ENCODE results near the gene CREG2.

The CREG2 gene

DNA sequence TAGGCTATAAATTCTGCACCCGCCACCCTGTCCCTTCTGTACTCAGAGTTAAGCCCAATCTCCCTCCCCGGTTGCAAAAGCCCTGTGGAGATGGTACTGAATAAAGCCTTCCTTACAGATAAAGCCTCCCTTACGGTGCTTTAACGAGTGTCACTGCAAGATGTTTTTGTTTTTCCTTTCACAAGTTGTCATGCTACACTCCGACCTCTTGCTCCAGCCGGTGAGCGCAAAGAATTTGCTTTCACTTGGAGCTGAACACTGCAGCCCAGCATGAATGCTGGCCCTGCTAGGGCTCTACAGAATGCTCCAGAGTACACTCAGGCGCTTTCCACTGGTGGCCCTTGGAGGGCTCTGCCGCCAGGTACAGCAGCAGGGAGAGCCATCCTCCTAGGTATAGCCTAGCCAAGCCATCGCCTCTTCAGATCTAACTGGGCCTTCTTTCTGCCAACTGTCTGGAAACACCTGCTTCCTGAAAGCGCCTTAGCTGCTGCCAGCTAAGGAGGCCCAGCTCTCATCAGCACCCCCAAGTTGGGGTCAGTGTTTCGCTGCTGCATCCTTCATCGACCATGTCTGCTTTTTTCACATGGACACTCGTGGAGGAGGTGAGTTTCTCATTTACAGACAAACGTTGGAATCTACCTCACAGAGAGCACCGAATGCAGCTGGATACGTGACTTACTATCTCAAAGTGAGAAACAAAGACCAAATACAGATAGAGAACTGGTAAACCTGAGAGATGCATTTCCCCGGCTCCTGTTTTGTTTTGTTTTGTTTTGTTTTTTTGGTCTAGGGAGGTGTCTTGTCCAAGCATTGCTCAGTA, 13.4 kb upstream of the CREG2 start:
- TF ChIP-seq, protein P1, sequence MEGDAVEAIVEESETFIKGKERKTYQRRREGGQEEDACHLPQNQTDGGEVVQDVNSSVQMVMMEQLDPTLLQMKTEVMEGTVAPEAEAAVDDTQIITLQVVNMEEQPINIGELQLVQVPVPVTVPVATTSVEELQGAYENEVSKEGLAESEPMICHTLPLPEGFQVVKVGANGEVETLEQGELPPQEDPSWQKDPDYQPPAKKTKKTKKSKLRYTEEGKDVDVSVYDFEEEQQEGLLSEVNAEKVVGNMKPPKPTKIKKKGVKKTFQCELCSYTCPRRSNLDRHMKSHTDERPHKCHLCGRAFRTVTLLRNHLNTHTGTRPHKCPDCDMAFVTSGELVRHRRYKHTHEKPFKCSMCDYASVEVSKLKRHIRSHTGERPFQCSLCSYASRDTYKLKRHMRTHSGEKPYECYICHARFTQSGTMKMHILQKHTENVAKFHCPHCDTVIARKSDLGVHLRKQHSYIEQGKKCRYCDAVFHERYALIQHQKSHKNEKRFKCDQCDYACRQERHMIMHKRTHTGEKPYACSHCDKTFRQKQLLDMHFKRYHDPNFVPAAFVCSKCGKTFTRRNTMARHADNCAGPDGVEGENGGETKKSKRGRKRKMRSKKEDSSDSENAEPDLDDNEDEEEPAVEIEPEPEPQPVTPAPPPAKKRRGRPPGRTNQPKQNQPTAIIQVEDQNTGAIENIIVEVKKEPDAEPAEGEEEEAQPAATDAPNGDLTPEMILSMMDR (IDR thresholded peaks at IDR 0.05; ENCODE audit: low read depth, low read length) = no peak
- H3K4me3 ChIP-seq (ENCODE audit: low read depth, low read length) = no peak overlapping the region

DNA sequence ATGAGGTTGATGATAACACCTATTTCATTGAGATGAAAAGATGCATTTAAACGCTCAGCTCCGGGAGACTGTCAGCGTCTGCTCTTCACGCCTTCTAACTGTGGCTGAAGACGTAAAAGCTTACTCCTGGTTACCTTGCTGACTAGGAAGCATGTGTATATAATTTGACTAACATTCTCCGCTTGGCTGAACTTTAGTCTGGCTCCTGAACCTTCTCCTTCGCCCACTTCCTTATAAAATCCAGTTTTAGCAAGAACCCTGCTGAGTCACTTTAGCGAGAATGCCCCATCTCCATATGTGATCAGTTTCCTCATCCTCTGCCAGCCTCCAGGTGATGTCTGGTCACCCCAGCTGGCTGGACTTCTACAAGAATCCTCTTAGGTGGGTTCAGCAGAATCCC, 12.7 kb upstream of the CREG2 start:
- no peak overlapping the region for H3K4me3 ChIP-seq (ENCODE audit: low read depth, low read length)
- TF ChIP-seq, protein P1 (IDR thresholded peaks at IDR 0.05; ENCODE audit: low read depth, low read length) = no peak

DNA sequence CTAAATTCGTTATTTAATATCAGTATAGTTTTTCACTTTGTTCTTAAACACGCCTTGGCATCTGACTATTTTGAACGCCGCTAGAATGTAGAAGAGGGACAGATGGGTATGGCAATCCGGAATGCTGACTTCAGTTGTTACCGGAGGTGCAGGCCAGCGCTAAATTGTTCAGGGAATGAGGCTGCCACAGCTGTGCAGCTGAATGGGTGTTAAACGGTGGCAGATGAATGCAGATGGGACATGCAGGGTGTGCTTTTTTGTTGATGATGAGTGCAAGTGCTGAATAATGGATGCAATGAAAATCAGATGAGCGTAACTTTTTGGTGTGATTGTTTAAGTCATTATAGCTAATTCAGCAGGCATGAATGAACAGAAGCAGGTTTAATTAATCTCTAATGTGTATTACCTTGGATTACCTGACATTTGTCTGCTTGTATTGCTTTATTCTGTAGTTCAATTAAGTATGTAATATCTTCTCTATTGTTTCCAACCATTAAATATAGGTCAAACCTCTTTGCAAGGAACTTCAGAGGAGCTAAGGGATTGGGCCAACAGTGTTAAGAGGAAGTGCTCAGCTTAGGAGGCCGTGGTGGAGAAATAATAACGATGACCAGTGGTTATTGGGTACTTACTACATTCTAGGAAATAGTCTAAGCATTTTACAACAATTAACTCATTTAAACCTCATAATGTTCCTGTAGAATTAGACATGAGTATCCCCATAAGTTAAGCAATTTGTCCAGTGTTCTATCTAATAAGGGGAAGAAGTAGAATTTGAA, 11.9 kb upstream of the CREG2 start:
- H3K4me3 ChIP-seq (ENCODE audit: low read depth, low read length) = no peak overlapping the region
- TF ChIP-seq, protein P1 (IDR thresholded peaks at IDR 0.05; ENCODE audit: low read depth, low read length) = no peak

DNA sequence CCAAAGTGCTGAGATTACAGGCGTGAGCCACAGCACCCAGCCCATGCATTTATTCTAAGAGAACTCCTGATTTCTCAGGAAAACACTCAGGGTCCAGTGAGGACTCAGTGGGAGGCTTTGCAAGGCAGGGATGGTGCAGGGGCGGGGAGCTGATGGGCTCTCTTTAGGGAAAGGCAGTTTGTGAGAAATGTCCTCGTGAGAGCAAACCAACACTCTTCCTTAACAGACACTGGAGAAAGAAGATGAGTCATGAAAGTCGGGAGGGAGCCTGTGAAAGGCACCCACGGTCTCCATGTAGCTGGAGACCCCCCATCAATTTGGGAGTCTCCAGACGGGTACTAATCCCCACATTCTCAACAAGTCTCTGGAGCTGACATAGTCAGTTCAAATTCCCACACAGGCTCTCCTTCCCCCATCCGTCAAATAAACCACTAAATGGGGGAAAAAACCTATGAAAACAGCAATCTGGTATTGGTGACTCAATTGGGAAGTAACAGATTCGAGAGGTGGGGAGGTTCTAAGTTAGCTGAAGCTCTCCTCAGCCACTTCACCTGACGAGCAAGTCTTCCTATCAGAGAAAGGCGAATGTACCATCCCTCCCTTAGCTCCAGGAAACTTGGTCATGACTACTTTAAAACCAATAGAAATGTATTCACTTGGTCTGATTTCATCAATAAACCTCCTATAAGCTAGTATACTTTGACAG, 11.0 kb upstream of the CREG2 start:
- TF ChIP-seq, protein P1 (IDR thresholded peaks at IDR 0.05; ENCODE audit: low read depth, low read length) = no peak
- no peak overlapping the region for H3K4me3 ChIP-seq (ENCODE audit: low read depth, low read length)

DNA sequence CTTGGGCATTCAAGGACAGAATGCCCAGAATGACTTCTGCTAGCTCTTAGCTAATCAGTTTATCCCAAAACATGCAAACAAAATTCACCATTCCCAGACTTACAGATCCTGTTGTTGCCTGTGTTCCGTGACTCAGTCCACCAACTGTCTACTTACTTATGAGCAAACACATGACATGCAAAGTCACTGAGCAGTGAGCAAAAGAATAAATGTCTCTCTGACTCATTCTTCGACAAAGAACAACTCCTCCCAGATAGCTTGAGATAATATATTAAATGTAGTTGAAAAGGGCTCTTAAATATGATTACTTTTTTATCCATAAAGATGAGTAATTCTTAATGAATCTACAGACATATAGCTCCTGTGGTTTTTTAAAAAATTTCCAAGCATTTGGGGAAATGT, 9.0 kb upstream of the CREG2 start:
- no peak overlapping the region for H3K4me3 ChIP-seq (ENCODE audit: low read depth, low read length)
- TF ChIP-seq, protein P1 (IDR thresholded peaks at IDR 0.05; ENCODE audit: low read depth, low read length) = no peak

DNA sequence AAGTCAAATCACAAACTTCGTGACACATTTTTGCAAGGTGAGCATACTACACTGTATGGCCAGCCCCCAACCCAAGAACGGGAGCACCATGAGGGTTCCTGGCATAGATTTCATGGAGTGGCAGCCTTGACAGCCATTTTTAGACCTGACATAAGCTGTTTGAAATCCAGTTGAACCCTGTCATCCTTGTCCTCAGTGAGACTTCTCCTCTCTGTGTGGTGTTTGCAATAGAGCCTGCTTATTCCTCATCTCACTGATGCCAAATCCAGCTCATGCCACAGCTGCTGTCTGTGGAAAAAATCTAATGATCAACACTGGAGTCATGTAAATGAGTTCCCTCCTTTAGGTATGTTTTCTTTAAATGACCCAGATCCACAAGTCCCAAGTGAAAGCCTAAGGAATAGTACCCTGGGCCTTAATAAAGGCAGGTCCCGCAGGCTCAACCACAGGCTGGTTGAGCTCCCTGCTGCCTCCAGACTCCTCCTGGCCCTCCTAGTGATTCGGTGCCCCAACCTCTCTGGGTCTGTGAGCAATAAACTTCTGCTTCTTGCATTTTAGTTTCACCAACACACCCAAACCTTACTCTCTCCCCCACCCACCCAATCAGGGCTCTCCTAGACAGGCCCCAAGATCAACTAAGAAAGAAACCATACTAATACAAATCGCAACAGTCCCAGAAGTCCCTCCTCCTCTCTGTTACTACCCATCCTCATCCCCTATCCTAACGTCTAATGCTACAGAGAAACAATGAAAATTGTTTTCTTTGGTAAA, 8.4 kb upstream of the CREG2 start:
- H3K4me3 ChIP-seq (ENCODE audit: low read depth, low read length) = no peak overlapping the region
- TF ChIP-seq, protein P1 (IDR thresholded peaks at IDR 0.05; ENCODE audit: low read depth, low read length) = no peak
